H1 (cell line): ENCODE results near the gene RHOXF2B. TPM values are rescaled to one million over a fixed set of nuclear protein-coding genes. Genes with fewer than 3 reads are reported as not detected.

Experiments
- ASH2L ChIP-seq: fragments of 200-600, 300-600 bp; sonication (generic); IDR thresholded peaks from one replicate; pipeline ENCODE4 v1.7.1; 2017; ENCODE audit warnings: low read length
- CHD7 ChIP-seq: fragments of 300-600 bp; sonication (generic); IDR thresholded peaks from 2 replicates; pipeline ENCODE4 v1.7.1; 2012; ENCODE audit warnings: low read length, moderate library complexity, mild to moderate bottlenecking, inconsistent platforms; ENCODE audit not compliant: insufficient replicate concordance
- polyA plus RNA-seq, 7 experiments: library from polyadenylated mRNA; depleted of rRNA in 3 of 7; stranded (reverse) in 5 of 7; unstranded in 2 of 7; fragments of >200 nt in 5 of 7; fragments of 200-250 nt in 2 of 7; gene quantifications; 1 replicate in 5 of 7; 2 replicates in 1 of 7; 4 replicates in 1 of 7; pipeline versions ENCODE4 v1.2.1 to v1.2.3, GENCODE V29; 2011 to 2013; ENCODE audit warnings: missing spikeins in 2 of 7, mixed read lengths in 2 of 7
- total RNA-seq: library from RNA; stranded (reverse); fragmentation: NEBNext Ultra II Directional; extraction: Animal tissue kit (Norgen Biotek cat#: 25700); gene quantifications from 2 replicates; pipeline ENCODE4 v1.2.1, GENCODE V29; 2021

RHOXF2B gene
- total and polyA plus RNA-seq, 2 of the 8 experiments (the other 6 are each of a cell fraction or from before 2014, with no cell fraction given): not detected

GRCh38 chrX:120036704-120037103, 40.8 kb downstream of the RHOXF2B start (continued):
- TF ChIP-seq CHD7 (peak; percentile 15), ASH2L (no peak)
- TF ChIP-seq, all 59 proteins: peak for 5
